IPS-20b (cell line): ENCODE data around the gene NFIA.

Experiments
- H3K27ac ChIP-seq: one replicate; pipeline ENCODE4 v1.5.1; 2013; ENCODE audit warnings: low read length
- H3K27me3 ChIP-seq: 2 replicates; pipeline ENCODE4 v1.6.1; 2013; ENCODE audit warnings: mild to moderate bottlenecking, low read length, inconsistent platforms; ENCODE audit not compliant: insufficient read depth
- H3K36me3 ChIP-seq: 2 replicates; pipeline ENCODE4 v1.6.1; 2013; ENCODE audit warnings: low read depth, mild to moderate bottlenecking, inconsistent platforms, low read length, moderate library complexity; ENCODE audit not compliant: insufficient read depth
- H3K4me1 ChIP-seq: 2 replicates; pipeline ENCODE4 v1.6.1; 2013; ENCODE audit warnings: mild to moderate bottlenecking, control low read depth, inconsistent platforms, low read length, moderate library complexity; ENCODE audit not compliant: insufficient read depth
- H3K4me3 ChIP-seq: 2 replicates; pipeline ENCODE4 v1.5.1; 2013; ENCODE audit warnings: mild to moderate bottlenecking, low read length, inconsistent platforms
- H3K9ac ChIP-seq: 2 replicates; pipeline ENCODE4 v1.6.1; 2013; ENCODE audit warnings: low read depth, mild to moderate bottlenecking, inconsistent platforms, low read length, moderate library complexity
- H3K9me3 ChIP-seq: 2 replicates; pipeline ENCODE4 v1.6.1; 2013; ENCODE audit warnings: mild to moderate bottlenecking, low read depth, low read length, inconsistent platforms; ENCODE audit not compliant: insufficient read depth

Gene NFIA

DNA sequence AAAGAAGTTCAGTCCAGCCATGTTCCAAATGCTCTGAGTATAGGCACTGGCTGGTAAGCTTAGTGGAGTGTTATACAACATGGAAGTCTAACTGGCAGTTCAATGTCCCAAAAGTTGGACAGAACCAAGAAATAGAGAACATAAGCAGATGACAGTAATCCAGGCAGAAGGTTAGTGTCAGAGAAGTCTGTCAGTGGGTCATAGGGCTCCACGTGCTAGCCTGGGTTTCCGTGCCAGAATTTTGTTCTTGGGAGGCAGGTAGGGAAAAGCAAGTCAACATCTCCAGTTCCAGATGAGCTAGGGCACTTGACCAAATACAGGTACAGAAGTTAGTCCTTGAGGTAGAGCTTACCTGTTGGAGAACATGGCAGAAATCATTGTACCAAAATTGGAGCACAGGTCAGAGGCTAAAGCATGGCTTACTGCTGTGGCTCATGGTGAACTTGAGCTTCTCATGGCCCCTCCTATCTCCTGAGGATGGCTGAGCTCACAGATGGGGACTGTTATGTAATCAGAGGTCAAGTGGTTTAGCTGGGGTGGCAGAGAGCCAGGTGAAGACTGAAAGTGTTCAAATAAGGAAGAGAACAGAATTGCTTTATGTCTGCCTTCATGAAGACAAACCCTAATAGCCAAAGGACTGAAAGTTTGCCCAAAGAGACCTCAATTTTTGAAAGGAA lies 170.8 kb downstream of the NFIA start:
- H3K4me3 ChIP-seq: no peak overlapping the region
- peaks cover 17% of the 10 kb centered on the region; the same call in 1 of the 2 replicates for H3K4me1 ChIP-seq
- H3K36me3 ChIP-seq: no peaks in the 10 kb centered on the region
- H3K9ac ChIP-seq: no peak overlapping the region
- H3K27ac ChIP-seq: no peak overlapping the region
- H3K9me3 ChIP-seq: no peaks in the 10 kb centered on the region
- no peaks in the 10 kb centered on the region for H3K27me3 ChIP-seq

DNA sequence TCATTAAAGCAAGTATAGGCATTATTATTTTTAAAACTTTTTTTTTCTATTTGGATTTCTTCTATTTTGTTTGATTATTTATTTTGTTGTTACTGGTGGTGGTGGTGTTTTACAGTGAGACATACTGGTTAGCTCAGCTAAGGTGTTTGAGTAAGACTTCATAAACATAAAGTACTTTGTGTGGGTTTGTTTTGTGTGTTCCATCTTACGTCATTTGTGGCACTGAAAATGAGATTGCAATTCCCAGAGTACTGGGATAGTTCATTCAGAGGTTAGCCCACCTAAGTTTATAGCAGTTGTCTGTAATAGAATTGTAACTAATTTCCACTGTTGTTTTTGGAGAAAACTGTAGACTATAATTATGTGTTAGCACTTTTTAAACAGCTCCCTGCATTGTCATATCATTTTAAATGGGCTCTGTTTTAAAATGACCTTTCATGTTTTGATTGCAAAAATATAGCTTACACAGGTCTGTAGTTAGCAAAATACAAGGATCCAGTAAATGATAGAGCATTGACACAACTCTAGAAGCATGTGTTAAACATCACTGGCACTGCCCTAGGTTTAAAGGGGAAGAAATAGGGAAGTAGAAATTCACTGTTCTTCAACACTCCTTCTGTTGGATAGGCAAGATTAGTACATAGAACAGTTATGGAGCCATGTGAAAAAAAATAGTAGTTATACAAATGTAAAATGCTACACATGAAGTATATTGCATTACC lies 171.7 kb downstream of the NFIA start:
- Histone ChIP-seq H3K9me3 (no peaks in the 10 kb centered on the region), H3K4me1 (peaks cover 11% of the 10 kb centered on the region; the same call in 1 of the 2 replicates), H3K4me3 (no peak overlapping the region), H3K27ac (no peak overlapping the region), H3K27me3 (no peaks in the 10 kb centered on the region), H3K9ac (no peak overlapping the region), H3K36me3 (no peaks in the 10 kb centered on the region)

DNA sequence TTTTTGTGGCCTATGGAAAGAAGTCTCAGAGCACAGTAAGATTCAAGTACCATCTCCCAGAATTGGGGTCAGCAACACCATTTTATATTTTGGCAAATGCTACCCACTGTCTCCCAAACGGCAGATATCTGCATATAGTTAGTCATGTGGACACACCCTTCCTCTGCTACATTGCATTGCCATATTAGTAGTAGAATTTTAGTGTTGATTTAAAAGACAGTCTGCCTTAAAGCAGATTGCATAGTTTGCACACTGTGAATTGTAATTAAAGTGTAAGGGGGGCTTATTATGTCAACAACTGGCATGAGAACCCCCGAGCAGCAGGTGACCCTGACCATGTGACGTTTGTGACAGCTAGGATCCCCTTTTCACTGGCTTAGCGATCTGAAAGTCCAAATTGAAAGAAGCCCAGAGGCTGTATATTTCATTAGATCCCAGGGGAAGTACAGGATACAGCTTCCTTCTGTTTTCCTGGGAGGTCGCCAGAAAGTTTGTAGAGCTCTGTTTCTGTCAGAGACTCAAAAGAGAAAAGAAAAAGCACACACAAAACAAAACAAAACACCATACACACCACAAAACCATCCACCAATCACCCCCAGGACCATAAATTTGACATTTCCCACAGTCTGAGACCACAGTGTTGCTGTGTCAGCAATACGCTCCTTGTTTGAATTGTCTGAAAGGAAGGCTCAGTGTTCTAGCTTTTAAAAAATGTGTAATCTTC lies 172.4 kb downstream of the NFIA start:
- no peaks in the 10 kb centered on the region for H3K27me3 ChIP-seq
- no peaks in the 10 kb centered on the region for H3K9me3 ChIP-seq
- H3K36me3 ChIP-seq: no peaks in the 10 kb centered on the region
- H3K9ac ChIP-seq: no peak overlapping the region
- no peak overlapping the region for H3K4me3 ChIP-seq
- H3K27ac ChIP-seq: no peak overlapping the region
- H3K4me1 ChIP-seq: peaks cover 13% of the 10 kb centered on the region

DNA sequence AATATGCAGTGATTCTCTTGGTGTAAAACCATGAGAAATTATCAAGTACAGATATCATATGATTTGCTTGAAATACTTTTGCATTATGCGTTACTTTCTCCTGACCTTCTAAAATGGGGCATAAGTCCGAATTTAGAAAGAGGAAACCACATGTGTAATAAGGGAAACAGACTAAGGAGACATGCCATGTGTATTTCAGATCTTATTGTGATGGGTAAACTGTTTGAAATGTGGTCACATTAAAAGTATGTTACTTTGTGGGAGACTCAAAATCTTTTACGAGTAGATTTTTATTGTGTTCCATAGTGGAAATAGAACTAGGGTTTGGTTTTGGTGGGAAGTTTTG lies 173.0 kb downstream of the NFIA start:
- Histone ChIP-seq H3K36me3 (no peaks in the 10 kb centered on the region), H3K27me3 (no peaks in the 10 kb centered on the region), H3K9me3 (no peaks in the 10 kb centered on the region), H3K9ac (no peak overlapping the region), H3K4me3 (no peak overlapping the region), H3K4me1 (peaks cover 9% of the 10 kb centered on the region), H3K27ac (no peak overlapping the region)

DNA sequence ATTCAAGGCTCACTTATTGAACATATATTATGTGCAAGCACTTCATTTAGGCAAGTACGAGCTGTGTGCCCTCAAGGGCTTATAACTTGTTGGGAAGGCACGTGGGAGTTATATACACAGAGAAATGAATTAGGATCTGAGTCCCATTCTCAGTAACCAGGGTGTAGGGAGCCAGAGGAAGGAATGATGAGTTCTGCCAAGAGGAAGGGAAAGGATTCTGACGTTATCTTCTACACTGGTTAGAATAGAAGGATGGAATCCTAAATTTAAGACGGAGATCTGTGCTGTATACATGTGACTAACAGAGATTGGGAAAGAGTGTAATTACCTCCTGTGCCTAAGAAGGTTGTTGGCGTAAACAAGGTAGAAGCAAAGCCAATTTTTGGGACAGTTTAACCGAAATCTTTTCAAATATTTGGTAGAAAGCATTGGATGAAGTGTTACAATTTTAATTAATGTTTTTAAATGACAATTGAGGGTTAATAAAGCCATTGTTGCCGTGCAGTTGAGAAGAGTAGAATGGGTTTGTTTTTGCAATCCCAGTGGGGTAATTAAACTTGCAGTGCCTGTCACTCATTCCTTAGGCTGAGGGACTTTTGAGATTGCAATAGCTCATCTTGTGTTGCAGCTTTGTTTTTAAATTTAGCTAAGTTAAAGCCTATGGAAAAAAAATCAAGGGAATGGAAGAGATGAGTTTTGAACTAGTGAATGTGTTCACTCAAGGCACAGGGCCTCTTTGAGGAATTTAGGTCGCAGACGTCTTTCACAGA lies 177.2 kb downstream of the NFIA start:
- H3K36me3 ChIP-seq: no peaks in the 10 kb centered on the region
- H3K27ac ChIP-seq: no peak overlapping the region
- no peak overlapping the region; the same call in 1 of the 2 replicates for H3K4me3 ChIP-seq
- peaks cover 3% of the 10 kb centered on the region for H3K4me1 ChIP-seq
- H3K9me3 ChIP-seq: no peaks in the 10 kb centered on the region
- H3K27me3 ChIP-seq: no peaks in the 10 kb centered on the region
- no peak overlapping the region for H3K9ac ChIP-seq

DNA sequence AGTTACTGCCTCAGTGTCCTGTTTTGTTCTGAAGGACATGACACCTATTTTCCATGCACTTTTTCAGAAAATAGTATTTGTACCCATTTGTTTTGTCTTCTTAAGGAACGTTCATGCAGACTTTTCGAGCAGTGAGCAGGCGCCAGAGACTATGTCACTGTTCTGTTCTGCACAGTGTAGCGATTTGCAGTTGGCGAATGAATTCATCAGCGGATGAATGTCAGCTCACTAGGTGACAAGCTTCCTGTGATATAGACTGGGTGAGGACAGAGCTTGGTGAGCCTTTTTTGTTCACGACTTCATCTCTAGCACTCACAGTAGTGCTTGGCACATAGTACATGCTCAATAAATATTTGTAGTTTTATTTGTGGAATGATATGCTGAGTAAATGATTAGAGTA lies 177.8 kb downstream of the NFIA start:
- no peaks in the 10 kb centered on the region for H3K9me3 ChIP-seq
- H3K4me3 ChIP-seq: no peak overlapping the region
- H3K27ac ChIP-seq: no peak overlapping the region
- H3K27me3 ChIP-seq: no peaks in the 10 kb centered on the region
- H3K36me3 ChIP-seq: no peaks in the 10 kb centered on the region
- H3K4me1 ChIP-seq: peaks cover 3% of the 10 kb centered on the region
- H3K9ac ChIP-seq: no peak overlapping the region

DNA sequence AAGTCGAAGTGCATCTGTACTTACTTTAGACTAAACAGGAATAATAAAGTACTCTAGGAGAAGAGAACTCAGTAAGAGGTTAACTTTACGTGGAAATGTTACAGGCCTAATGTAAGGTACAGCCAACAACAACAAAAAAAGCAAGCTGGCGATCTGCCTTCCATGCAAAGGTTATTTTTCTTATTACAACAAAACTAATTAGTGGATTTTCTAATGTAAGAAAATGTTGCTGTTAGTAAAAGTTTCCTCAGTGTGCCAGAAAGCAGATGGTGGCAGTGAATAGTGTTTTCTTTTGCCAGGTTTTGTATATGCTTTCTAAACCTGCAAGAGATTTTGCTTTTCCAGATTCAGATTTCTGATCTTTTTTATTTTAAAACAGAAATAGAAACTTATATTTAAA lies 179.2 kb downstream of the NFIA start:
- H3K27me3 ChIP-seq: no peaks in the 10 kb centered on the region

DNA sequence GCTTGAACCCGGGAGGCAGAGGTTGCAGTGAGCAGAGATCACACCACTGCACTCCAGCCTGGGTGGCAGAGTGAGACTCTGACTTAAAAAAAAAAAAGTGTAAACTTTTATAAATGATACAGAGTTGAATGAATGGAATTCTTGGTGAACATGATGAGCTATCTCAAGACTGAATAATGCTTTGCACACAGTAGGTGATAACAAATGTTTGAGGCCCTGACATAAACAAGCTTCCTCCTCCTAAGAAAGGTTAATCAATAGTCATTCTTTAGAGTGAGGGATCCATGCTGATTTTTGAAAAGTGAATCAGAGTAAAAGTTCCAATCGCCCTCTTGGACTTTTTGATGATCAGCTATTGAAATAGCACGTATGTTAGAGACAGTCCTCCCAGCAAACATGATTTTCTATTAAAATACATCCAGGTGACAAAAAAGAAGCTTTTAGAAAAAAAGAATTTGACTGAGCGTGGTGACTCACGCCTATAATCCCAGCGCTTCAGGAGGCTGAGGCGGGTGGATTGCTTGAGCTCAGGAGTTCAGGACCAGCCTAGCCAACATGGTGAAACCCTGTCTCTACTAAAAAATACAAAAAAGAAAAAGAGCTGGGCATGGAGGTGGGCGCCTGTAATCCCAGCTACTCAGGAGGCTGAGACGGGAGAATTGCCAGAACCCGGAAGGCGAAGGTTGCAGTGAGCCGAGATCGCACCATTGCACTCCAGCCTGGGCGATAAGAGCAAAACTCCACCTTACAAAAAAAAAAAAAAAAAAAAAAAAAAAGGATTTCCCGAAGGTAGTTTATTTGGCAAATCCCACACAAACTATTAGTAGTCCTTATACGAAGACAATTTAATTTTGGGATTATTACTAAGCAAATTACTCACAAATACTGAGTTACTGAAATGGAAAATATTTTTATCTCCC lies 181.8 kb downstream of the NFIA start:
- Histone ChIP-seq H3K27ac (no peak overlapping the region), H3K36me3 (no peaks in the 10 kb centered on the region), H3K9me3 (no peaks in the 10 kb centered on the region), H3K27me3 (no peaks in the 10 kb centered on the region), H3K4me3 (no peak overlapping the region), H3K9ac (no peak overlapping the region), H3K4me1 (peaks cover 5% of the 10 kb centered on the region)

More for the DNA sequence above, 179.2 kb downstream of the NFIA start:
- Histone ChIP-seq H3K27ac (no peak overlapping the region), H3K36me3 (no peaks in the 10 kb centered on the region), H3K4me3 (no peak overlapping the region), H3K9me3 (no peaks in the 10 kb centered on the region), H3K9ac (no peak overlapping the region), H3K4me1 (peaks cover 3% of the 10 kb centered on the region)

DNA sequence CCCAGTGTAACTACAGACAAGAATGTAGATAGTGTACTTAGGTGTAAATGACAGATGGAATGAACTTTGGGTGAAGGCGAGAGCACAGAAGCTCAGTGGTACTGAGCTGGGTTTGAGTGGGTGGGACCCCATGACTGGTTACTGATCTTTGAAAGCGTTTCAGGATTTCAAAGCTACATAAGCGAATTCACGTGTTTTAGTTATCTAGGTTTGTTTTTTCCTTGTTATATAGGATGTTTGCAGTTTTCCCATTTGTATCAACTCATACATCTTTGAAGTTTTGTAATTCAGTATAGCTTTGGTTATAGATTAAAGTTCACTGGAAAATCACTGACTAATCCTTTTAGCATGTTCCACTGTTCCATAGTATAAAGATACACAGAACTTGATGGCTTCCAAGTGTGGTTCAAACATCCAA lies 182.5 kb downstream of the NFIA start:
- Histone ChIP-seq H3K27ac (no peak overlapping the region), H3K36me3 (no peaks in the 10 kb centered on the region), H3K9ac (no peak overlapping the region), H3K27me3 (no peaks in the 10 kb centered on the region), H3K4me3 (no peak overlapping the region), H3K4me1 (peaks cover 2% of the 10 kb centered on the region; the same call in 1 of the 2 replicates), H3K9me3 (no peaks in the 10 kb centered on the region)

DNA sequence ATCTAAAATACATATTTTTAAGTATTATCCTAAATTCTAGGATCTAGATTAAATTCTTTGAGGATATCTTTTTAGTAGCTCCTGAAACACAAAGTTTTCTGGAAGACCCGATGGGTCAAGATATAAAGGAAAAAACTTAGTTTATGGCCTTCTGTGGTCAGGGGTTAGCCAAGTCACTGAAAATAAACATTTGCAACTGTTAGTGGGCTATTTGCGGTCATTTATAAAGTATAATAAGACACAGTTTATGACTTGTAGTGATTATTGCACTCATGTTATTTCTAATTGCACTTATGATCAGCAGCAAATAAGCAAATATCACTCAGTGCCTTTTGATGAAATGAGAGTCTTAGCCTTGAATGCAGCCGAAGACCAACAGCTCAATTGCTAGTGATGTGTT lies 183.3 kb downstream of the NFIA start:
- Histone ChIP-seq H3K4me1 (0 out of 2 replicates have a peak, but pooled peaks cover 2% of the 10 kb centered on the region), H3K36me3 (no peaks in the 10 kb centered on the region), H3K9me3 (no peaks in the 10 kb centered on the region), H3K4me3 (no peak overlapping the region), H3K27me3 (no peaks in the 10 kb centered on the region), H3K27ac (no peak overlapping the region), H3K9ac (no peak overlapping the region)
